Gastrocnemius medialis (tissue), 4 donors: ENCODE data around the gene DNM1L.

ENCODE experiments used
- CTCF ChIP-seq, 5 experiments: fragments of 450-650 bp in 3 of 5; fragments of 200-600 bp in 2 of 5; sonication (generic) in 2 of 5; IDR thresholded peaks in 4 of 5; conservative IDR thresholded peaks in 1 of 5; 1 replicate in 4 of 5; 2 replicates in 1 of 5; pipeline ENCODE4 v1.5.1; 2016 to 2019; ENCODE audit warnings: antibody characterized with exemption in 5 of 5, mild to moderate bottlenecking in 3 of 5, moderate library complexity in 3 of 5
- POLR2A ChIP-seq, 2 donors: fragments of 450-650 bp; IDR thresholded peaks; one replicate each; pipeline ENCODE4 v1.6.1; 2017; ENCODE audit warnings: antibody characterized with exemption in 2 of 2, mild to moderate bottlenecking in 2 of 2, moderate library complexity in 2 of 2

GRCh38 chr12:32753605-32754004 lies 74.5 kb downstream of the DNM1L start:
- TF ChIP-seq CTCF (IDR thresholded peaks at IDR 0.05 in 4 of 5, conservative IDR thresholded peaks at IDR 0.05 in 1 of 5) (no peak), POLR2A (IDR thresholded peaks at IDR 0.05) (no peak)
